Prostate gland (tissue), 2 donors: Measurements from ENCODE around the gene ZCCHC13.

ENCODE experiments used
- CTCF ChIP-seq, 4 experiments: fragments of 200-600 bp in 2 of 4; fragments of 450-650 bp in 2 of 4; sonication (generic) in 2 of 4; IDR thresholded peaks; 1 replicate in 3 of 4; 2 replicates in 1 of 4; pipeline ENCODE4 v1.5.1; 2016 to 2019; ENCODE audit warnings: antibody characterized with exemption in 4 of 4, mild to moderate bottlenecking in 2 of 4, moderate library complexity in 2 of 4
- POLR2A ChIP-seq: fragments of 450-650 bp; IDR thresholded peaks from one replicate; pipeline ENCODE4 v1.6.1; 2016; ENCODE audit warnings: antibody characterized with exemption, mild to moderate bottlenecking
- POLR2AphosphoS5 ChIP-seq: sonication (generic); formaldehyde crosslinking; IDR thresholded peaks from one replicate; pipeline ENCODE4 v1.6.1; 2017; ENCODE audit warnings: antibody characterized with exemption

- TF ChIP-seq CTCF (IDR thresholded peaks at IDR 0.05), result no peak
- no peak for TF ChIP-seq POLR2A
- TF ChIP-seq POLR2AphosphoS5, result no peak
Observed at GRCh38 chrX:74349387-74349786, 45.4 kb downstream of the ZCCHC13 start.
